ENCODE data around the gene GARNL3. TPM values are rescaled to one million over a fixed set of nuclear protein-coding genes. Genes with fewer than 3 reads are reported as not detected.

The GARNL3 gene
- polyA plus RNA-seq, 1 donor from 2014 or later = 20.0 TPM

- Histone ChIP-seq H3K4me2 (ENCODE audit: low read length) (no peak overlapping the region), H3K9me3 (ENCODE audit: low read length) (no peaks in the 10 kb centered on the region), H2AFZ (ENCODE audit: low read depth, low read length) (no peak overlapping the region), H4K20me1 (ENCODE audit: insufficient read depth) (no peaks in the 10 kb centered on the region), H3K79me2 (replicated peaks; ENCODE audit: insufficient read depth, low read length) (no peaks in the 10 kb centered on the region), H3K27ac (ENCODE audit: low read length) (no peak overlapping the region), H3F3A (ENCODE audit: insufficient read depth, low read length, poor library complexity, severe bottlenecking) (no peaks in the 10 kb centered on the region), H3K36me3 (ENCODE audit: insufficient read depth, low read length) (no peaks in the 10 kb centered on the region), H3K4me3 (ENCODE audit: low read length) (no peak overlapping the region), H3K27me3 (ENCODE audit: insufficient read depth, low read depth, low read length) (peaks cover 5% of the 10 kb centered on the region), H3K9ac (ENCODE audit: low read length) (no peak overlapping the region), H3K9me2 (ENCODE audit: insufficient read depth, low read length) (no peaks in the 10 kb centered on the region)
- no peak for TF ChIP-seq EZH2 (IDR thresholded peaks at IDR 0.05; ENCODE audit: borderline replicate concordance, insufficient read depth, low read length, poor library complexity, severe bottlenecking)
- no peak for TF ChIP-seq EP300 (conservative IDR thresholded peaks at IDR 0.05; ENCODE audit: poor library complexity, severe bottlenecking)
- TF ChIP-seq CTCF (IDR thresholded peaks at IDR 0.05; ENCODE audit: poor library complexity, severe bottlenecking) = no peak
- TF ChIP-seq TAF1 (IDR thresholded peaks at IDR 0.05; ENCODE audit: low read depth) = no peak
- no peak for TF ChIP-seq SMC3 (conservative IDR thresholded peaks at IDR 0.05; ENCODE audit: poor library complexity)
- no peak for TF ChIP-seq RAD21 (conservative IDR thresholded peaks at IDR 0.05)
- TF ChIP-seq MXI1 (conservative IDR thresholded peaks at IDR 0.05; ENCODE audit: poor library complexity, severe bottlenecking) = no peak
- TF ChIP-seq REST (IDR thresholded peaks at IDR 0.05; ENCODE audit: borderline replicate concordance) = no peak
- no peak for TF ChIP-seq POLR2AphosphoS5 (IDR thresholded peaks at IDR 0.05)
These were observed 32.9 kb upstream of the GARNL3 start for GRCh38 chr9:127231666-127232065.

- no peaks in the 10 kb centered on the region for H3K9me2 ChIP-seq (ENCODE audit: insufficient read depth, low read length)
- H3K79me2 ChIP-seq (replicated peaks; ENCODE audit: insufficient read depth, low read length) = no peaks in the 10 kb centered on the region
- H4K20me1 ChIP-seq (ENCODE audit: insufficient read depth) = no peaks in the 10 kb centered on the region
- H2AFZ ChIP-seq (ENCODE audit: low read depth, low read length) = no peak overlapping the region
- no peak overlapping the region for H3K9ac ChIP-seq (ENCODE audit: low read length)
- H3K9me3 ChIP-seq (ENCODE audit: low read length) = no peaks in the 10 kb centered on the region
- no peaks in the 10 kb centered on the region for H3K36me3 ChIP-seq (ENCODE audit: insufficient read depth, low read length)
- no peak overlapping the region for H3K27ac ChIP-seq (ENCODE audit: low read length)
- H3F3A ChIP-seq (ENCODE audit: insufficient read depth, low read length, poor library complexity, severe bottlenecking) = no peaks in the 10 kb centered on the region
- no peak overlapping the region for H3K4me3 ChIP-seq (ENCODE audit: low read length)
- no peak overlapping the region for H3K4me2 ChIP-seq (ENCODE audit: low read length)
- no peak for TF ChIP-seq MXI1 (conservative IDR thresholded peaks at IDR 0.05; ENCODE audit: poor library complexity, severe bottlenecking)
- no peak for TF ChIP-seq EP300 (conservative IDR thresholded peaks at IDR 0.05; ENCODE audit: poor library complexity, severe bottlenecking)
- no peak for TF ChIP-seq TAF1 (IDR thresholded peaks at IDR 0.05; ENCODE audit: low read depth)
- no peak for TF ChIP-seq SMC3 (conservative IDR thresholded peaks at IDR 0.05; ENCODE audit: poor library complexity)
- TF ChIP-seq CTCF (IDR thresholded peaks at IDR 0.05; ENCODE audit: poor library complexity, severe bottlenecking) = no peak
- no peak for TF ChIP-seq REST (IDR thresholded peaks at IDR 0.05; ENCODE audit: borderline replicate concordance)
- no peak for TF ChIP-seq RAD21 (conservative IDR thresholded peaks at IDR 0.05)
- TF ChIP-seq EZH2 (IDR thresholded peaks at IDR 0.05; ENCODE audit: borderline replicate concordance, insufficient read depth, low read length, poor library complexity, severe bottlenecking) = no peak
- no peak for TF ChIP-seq POLR2AphosphoS5 (IDR thresholded peaks at IDR 0.05)
- H3K27me3 ChIP-seq (ENCODE audit: insufficient read depth, low read depth, low read length) = no peaks in the 10 kb centered on the region
These were observed 31.6 kb upstream of the GARNL3 start for GRCh38 chr9:127232833-127233549.

Measured in neural cell (in vitro differentiated cells).